Activated naive CD4-positive, alpha-beta T cell treated with Interleukin-2 at 50 U/mL for 16 hours (primary cell): ENCODE data around the gene CRISPLD2.

Source experiments
- DNase-seq: peaks from one replicate; pipeline ENCODE4 v3.0.0-alpha.2; 2020

Gene CRISPLD2

GRCh38 chr16:84803146-84803545 is 16.6 kb upstream of the CRISPLD2 start:
- no peak for DNase-seq

GRCh38 chr16:84804326-84804725 is 15.5 kb upstream of the CRISPLD2 start:
- DNase-seq: no peak

DNA sequence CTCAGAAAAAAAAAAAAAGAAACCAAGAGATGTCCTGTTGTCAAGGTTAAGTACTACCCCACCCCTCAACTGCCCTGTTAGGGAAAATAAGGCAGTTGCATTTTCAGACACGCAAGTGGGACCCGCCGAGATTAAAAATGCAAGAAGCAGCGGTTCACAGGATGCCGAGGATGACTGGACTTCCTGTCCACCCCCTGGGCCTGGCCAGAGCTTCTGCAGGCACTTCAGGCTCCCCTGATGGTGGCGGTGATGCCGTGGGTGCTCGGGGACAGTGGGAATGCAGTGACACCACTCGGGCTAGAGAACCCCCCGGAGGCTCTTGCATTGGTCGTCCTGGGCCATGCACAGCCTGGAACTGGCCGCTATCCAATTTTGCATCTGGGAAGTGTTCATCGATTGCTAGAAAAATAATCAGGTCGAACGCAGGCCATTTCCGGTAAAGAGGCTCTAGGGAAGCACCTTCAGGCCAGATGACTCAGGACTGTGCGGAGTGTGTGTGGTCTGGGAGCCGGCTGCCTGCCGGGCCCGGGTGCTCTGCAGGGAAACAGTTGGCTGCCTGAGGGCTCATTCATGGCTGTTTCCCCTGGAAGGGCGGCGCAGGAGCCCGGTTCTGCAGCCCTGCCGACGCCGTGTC is 13.4 kb upstream of the CRISPLD2 start:
- DNase-seq: no peak

DNA sequence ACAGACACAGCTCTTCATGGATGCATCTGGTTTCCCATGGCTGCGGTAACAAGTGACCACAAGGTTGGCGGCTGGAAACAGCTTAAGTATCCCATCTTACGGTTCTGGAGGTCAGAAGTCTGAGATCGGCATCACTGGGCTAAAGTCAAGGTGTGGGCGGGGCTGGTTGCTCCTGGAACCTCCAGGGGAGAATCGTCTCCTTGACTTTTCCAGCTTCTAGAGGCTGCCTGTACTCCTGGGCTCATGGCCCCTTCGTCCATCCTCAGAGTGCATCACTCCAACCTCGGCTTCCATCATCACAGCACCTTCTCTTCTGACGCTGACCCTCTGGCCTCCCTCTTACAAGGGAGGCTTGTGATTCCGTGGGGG is 12.9 kb upstream of the CRISPLD2 start:
- no peak for DNase-seq

DNA sequence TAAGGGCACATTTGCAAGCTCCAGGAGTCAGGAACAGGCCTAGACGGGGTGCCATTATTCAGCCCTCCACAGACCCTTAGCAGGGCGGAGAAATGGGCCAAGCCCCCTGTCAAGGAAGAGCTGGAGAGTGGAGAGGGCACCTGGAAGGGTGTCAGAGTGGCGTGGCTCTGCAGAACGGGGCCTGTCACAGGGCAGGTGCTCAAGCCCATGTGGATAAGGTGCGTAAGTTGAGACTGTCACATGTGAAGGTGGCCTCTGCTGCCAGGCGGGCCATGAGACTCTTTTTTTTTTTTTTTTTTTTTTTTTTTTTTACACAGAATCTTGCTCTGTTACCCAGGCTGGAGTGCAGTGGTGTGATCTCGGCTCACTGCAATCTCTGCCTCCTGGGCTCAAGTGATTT is 12.0 kb upstream of the CRISPLD2 start:
- DNase-seq: no peak

GRCh38 chr16:84808826-84809225 is 11.0 kb upstream of the CRISPLD2 start:
- DNase-seq: no peak

DNA sequence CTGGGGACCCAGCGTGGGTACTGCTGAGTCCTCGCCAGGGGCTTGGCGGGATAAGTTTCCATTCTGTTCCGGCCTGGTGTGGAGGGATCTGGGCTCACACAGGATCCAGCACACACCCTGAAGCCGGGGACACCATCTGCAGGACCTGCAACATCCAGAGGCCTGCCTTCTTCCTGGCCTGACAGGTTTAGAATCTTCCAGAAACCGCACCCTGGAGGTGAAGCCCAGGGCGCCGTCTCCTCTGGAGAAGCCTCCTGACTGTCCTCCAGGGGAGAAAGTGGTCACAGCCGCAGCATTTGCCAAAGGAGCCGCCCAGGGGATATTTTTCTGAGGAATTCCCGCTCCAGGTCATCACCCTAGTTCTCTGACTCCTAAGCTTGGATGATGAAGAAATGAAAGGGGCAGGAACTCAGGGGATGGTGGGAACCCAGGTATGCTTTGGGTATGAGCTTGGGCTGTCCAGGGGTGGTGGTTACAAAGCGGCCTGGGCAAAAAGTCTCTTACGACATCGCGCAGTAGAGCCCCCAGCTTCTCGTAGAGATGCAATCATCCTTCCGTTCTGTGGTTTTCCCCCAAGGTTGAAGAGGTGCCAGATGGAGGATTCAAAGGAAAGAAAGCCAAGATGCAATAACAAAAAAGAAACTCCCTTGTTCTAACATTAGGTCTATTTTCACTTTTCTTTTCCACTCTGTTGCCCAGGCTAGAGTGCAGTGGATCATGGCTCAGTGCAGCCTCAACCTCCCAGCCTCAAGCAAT is 9.1 kb upstream of the CRISPLD2 start:
- DNase-seq: no peak

GRCh38 chr16:84811529-84811928 is 8.3 kb upstream of the CRISPLD2 start:
- no peak for DNase-seq

- DNase-seq: no peak
Observed at GRCh38 chr16:84813141-84813934, 6.4 kb upstream of the CRISPLD2 start.

DNA sequence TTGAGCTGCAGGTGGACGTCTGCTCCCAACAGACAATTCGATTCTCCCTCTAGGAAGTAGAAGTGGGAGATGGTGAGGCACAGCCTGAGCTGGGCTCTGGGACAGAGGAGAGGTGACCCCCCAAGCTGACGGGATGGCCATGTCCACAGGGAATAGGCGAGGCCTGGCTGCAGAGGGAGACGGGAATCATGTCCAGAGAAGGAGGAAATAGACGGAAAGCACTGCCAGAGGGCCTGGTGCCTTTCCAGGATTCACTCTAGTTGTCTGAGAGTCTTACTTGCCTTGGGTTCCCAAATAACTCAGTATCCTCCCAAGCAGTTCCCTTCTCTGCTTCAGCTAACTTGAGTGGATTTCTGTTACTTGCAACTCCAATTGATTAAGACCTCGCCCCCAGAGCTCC is 4.3 kb upstream of the CRISPLD2 start:
- DNase-seq: no peak

DNA sequence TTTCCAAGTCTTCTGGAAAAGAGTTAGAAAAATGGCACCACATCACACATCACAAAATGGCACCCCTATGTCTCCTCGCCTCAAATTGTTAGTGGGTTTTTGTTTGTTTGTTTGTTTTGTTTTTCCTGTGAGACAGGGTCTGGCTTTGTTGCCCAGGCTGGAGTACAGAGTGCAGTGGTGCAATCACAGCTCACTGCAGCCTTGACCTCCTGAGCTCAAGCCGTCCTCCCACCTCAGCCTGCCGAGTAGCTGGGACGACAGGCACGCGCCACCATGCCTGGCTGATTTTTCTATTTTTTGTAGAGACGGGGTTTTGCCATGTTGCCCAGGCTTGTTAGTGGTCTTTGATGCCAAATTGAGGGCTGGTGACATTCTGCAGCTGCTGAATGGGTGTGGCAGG is 3.8 kb upstream of the CRISPLD2 start:
- DNase-seq: no peak

DNA sequence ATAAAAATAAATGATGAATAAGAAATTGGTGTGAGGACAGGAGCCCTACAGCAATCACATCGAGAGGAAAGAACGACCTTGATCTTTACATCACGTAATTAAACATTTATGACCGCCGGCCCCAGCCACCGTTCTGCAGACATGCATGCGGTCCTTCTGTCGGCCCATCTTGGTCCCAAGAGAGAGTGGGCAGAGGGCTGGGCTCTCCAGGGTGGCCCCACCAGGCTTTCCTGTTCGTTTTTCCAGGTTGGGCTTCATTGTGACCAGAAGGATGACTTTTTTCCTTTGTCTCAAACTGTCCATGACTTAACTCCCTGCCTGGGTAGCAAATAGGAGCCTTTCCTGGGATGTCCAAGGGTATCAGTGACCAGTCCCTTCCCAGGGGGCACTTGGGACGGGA is 3.3 kb upstream of the CRISPLD2 start:
- DNase-seq: no peak

DNA sequence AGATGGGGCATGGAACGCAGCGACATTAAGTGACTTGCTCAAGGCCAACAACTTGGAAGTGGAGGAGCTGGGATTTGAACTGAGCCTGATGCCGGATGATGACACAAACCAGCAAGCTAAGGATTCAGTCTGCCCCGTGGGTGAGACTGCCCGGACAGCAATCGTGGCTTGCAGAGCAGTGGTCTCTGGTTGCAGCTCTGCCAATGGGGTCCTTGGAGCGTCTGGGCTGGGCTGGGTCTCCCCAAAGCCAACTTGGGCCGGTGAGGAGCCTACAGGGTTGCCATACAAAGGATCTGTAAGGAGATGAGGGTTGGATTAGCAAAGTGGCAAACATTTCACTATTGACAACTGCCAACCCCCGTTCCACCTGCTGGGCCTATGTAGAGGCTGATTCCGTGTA is 2.6 kb upstream of the CRISPLD2 start:
- DNase-seq: no peak

GRCh38 chr16:84817613-84818012 is 2.2 kb upstream of the CRISPLD2 start:
- DNase-seq: no peak

DNA sequence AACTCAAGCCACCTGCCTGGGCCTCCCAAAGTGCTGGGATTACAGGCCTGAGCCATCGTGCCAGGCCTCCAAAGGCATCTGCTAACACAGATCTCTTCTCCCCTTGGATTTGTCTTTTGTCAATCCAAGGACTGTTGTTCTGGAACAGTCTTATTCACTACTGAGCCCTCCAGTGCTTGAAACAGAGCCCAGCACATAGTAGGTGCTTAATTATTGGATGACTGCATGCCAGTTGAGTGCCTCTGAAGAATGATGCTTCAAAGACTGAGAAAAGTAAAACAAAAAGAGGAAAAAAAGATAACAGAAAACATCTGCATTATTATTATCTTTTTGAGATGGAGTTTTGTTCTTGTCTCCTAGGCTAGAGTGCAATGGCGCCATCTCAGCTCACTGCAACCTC is 1.7 kb upstream of the CRISPLD2 start:
- DNase-seq: no peak

GRCh38 chr16:84818989-84819643 is 669 bp upstream of the CRISPLD2 start:
- DNase-seq: no peak

DNA sequence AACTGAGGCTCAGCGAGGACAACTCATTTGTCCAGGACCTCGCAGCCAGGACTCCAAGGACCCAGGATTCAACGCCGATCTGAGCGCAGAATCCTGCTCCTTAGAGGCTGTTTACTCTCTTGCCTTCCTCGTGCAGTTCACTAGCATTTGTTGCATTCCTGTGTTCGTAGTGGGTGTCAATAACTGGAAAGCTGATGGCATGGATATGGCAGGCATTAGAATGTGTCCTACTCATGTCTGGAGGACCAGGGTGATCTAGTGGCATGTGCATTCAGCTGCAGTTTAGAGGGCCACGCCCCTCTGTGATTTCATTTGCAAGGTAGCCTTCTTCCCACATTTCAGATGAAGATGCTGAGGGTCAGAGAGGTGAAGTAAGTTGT is 510 bp downstream of the CRISPLD2 start:
- DNase-seq: no peak

DNA sequence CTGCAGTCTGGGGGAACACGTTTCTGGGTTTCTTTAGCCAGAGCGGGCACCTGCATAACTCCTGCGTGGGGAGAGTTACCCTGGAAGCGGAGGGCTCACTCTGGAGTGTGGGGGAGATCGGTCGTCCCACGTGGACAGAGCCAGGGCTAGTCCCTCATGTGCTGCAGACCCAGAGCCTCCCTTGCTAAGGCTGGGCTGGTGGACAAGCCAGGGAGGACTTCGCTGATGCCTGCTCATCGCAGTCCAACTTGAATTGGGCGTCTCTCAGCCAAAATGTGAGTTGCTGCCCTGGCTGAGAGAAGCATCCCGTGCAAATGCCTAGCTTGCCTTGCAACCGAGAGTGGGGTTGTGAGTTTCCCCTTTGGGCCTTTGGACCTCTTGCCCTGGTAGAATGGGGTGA is 986 bp downstream of the CRISPLD2 start:
- DNase-seq: no peak

- DNase-seq: no peak
Observed at GRCh38 chr16:84821179-84821578, 1.4 kb downstream of the CRISPLD2 start.

GRCh38 chr16:84821728-84822689 is 2.2 kb downstream of the CRISPLD2 start:
- no peak for DNase-seq

- DNase-seq: no peak
Observed at GRCh38 chr16:84822990-84823389, 3.2 kb downstream of the CRISPLD2 start.

DNA sequence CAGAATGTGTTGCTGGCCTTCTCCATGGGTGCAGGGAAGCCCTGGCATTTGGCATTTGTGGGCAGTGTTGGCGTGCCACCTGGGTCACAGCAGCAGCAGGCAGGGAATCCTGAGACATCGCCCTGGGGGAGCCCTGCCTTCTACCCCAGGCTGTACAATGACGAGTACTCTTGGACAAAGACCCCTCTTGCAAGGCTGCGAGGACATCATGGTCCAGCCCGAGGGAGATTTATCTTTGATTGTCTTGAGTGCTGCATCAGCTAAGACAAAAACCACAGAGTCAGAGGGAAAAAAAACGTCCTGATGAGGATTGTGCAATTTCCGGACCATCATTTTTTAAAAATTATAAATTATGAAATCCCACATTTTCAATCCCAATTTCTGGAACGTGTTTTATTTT is 3.7 kb downstream of the CRISPLD2 start:
- no peak for DNase-seq
